ENCODE measurements around the gene IMP3.

IMP3 gene

DNA sequence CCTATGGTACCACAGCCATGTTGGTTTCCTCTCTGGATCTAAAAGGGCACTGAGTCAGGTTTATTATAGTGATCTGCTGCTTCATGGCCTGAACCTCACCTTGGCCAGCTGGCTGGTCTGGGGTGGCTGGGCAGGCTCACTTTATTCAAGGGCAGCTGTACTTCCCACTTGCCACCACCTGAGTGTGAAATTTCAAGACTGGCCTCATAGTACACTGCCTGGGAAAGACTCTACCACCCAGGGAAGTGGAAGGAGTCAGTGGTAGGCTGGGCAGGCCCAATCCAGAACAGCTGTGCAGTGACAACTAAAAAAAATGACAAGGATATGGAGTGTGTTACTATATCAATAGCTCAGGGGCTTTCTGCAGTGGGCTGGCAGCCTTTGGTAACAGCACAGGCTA, 23.3 kb downstream of the IMP3 start:
- DNase-seq: no peak

DNA sequence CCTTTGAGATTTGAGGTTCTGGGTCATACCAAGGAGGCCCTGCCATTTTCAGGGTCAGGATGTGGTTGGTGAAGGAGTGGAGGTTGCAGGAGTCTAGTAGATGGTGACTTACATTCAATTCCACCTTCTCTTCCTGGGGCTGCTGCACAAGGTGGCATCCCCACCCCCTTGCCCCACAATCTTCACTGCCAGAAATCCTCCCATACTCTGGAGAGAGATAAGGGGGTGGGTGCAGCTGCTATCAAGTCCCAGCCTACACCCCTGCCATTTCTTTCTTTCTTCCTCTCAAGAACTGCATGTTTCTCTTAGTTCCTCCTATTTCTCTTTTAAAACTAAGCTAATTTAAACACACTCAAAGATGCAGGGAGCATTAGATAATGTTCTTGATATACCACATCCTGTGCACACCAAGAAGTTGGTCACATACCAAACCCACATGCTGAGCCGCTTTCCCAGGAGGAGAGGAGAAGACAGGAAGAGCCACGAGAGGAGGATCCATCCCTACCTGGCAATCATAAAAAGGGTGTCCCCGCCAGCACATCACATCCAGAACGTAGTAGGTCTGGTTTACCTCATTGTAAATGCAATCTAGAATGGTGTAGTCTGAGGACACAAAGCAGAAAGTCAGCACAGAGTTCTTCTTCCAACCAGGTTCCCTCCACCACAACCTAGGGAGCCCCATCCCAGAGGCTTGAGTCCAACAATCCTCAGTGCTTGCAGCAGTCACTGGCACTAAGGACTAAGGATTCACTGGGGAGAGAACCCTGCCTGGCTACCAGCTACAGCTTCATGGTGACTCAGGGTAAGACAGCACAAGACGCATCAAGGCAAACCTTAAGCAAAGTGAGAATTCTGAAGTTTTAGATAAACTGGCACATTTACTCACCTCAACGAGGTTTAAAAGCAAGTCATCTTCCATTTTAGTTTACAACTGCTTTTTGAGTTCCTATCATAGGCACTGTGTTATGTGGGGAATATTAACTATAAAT, 33.0 kb downstream of the IMP3 start:
- DNase-seq: no peak

DNA sequence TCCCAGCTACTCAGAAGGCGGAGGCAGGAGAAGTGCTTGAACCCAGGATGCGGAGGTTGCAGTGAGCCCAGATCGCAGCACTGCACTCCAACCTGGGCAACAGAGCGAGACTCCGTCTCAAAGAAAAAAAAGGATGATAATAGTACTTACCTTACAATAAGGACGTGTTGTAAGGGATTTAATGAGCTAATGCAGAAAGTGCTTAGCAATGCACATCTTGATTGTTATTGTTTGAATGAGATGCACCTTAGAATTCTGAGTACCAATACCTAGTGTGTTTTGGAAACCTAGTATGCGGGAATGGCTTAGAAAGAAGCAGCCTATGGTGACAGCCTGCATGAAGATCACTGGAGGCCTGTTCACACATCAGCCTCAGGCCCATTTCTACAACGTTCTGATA, 34.0 kb downstream of the IMP3 start:
- no peak for DNase-seq

DNA sequence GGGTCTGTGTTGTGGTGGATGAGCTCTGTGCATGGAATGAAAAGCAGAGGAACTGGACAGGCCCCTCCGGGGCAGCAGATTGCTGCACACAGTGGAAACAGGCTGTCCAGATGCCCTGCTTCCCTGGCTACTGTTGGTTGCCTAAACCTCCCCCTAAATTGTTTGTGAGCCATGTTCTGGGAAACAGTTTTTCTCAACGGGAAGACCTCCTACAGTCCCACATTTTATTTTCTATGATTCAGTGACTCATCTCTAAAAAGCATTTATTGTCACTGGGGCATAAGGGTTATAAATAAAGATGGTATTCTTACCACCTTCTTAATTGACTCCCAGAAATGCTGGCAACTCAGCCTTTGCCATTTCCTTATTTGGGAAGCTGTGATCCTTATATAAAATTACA, 40.6 kb downstream of the IMP3 start:
- DNase-seq: no peak

DNA sequence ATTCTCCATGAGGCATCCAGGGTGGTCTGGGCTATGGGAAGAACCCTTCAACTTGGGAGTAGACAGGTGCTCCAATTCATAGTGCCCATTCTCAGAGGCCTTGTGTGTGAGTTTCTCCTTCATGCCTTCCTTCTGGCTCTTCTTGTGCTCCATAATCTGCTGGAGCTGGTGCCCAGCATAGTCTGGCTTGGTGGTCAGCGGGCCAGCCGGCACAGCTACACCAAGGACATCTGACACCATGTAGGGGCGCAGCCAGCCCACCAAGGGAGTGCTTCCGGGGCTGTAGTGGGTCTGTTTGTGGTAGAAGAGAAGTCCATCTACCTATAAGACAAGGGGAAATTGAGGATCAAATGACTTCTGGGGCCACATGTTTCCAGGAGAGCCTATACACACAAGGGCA, 41.7 kb downstream of the IMP3 start:
- DNase-seq: no peak

DNA sequence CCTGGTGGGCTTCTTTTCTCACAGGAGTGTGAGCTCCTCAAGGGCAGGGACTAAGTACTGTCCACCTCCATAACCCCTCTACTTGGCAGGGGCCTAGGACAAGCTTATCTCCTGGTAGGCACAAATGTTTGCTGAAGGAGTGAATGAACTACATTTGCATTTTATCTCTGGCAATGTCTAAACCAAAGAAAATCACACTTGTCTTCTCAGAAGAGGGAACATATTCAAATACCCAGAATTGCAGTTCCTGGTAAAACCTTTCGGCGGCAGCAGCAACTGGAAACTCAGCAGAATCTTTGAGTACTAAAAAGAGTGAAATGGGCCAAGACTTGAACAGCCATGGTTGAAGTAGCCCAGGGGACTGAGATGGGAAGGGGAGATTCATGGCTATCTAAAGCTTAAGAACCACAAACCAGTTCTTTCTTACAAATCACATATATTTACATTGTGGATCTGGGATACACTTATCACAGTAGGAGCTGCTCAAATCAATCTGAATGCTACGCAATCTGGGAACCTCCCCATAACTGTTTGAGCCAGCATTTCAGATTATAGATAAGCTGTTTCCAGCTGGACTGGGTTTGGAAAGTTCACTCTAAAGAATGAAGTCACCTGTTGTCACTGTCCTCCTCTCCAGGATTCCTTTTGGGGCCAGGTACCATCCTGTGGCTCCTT, 42.2 kb downstream of the IMP3 start:
- DNase-seq: no peak

DNA sequence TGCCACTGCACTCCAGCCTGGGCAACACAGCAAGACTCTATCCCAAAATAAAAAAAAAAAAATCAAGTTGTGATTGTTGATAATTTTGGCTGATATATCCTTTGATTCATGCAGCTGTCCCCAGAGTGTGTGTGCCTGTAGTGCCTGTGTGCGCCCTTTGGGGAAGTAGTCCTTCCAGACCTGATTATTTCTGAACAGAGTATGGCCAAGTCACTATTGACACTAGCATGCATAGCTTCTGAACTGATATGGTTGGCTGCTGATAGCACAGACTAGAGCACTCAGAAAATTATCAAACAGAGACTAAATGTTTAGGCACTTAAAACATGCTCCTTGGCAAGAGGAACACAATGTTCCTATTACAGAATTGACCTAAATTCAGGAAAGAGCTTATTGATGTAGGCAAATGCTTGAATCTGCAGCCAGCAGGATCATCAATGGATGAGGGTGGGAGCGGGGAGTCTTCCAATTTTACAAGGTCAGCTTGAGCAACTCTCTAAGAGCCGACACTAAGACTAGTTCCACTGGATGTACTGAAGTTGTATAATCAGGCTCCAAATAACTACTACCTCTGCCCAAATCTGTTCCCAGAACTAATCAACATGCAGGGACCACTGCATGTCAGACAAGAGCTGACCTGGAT, 43.2 kb downstream of the IMP3 start:
- DNase-seq: no peak

DNA sequence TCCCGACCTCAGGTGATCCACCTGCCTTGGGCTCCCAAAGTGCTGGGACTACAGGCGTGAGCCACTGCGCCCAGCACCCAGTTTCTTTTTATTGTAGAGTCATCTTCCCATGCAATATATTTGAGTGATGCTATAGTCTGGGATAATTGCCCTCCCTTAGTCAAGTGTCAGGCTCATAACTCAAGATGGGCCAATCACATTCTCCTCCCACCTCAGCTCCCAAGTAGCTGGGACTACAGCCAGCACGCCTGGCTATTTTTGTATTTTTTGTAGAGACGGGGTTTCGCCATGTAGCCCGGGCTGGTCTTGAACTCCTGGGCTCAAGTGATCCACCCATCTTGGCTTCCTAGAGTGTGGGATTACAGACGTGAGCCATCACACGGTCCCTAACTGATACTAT, 45.7 kb downstream of the IMP3 start:
- DNase-seq: no peak

DNA sequence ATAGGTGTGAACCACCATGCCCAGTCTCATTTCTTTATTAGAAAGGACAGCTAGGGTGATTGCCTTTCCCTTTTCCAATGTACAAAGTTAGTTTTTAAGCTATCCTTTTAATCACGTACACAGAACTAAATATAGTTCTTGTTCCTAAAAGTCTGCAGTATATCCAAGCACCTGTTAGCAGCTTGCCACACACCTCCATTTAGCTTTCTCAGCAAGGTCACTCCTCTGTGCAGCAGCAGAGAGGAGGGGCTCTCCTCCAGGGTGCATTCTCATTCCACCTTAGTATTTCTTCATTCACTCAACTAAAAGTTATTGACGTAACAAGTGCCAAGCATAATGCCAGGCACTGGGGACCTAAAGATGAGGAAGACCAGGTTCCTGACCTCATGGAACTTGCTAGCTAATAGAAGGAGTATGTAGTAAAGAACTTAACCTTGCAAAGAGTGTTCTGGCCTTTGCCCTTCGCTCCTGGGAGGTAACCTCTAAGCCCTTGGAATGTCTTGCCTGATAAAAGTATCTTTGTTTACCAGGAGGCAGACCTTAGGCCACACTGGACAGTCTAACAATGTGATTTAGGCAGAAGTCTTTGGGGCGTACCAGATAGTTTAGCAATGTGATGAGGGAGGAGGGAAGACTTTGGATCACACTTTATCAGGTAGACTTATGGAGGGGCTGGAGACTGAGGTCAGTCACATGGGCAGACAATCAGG, 48.2 kb downstream of the IMP3 start:
- DNase-seq: no peak

DNA sequence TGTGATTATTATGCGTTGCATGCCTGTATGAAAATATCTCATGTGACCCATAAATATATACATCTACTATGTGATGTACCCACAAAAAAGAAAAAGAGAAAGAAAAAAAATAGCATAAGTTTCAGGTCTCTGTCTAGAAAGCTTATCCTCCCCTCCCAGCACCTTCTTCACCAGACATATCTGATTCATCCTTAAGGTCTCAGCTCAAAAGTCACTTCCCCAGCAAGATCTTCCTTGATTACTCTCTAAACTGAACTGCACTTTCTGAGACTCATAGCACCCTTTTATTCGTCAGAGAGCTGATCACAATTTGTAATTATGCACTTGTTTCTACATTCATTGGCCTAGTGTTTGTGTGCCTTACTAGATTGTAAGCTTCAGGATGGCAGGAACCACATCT, 49.8 kb downstream of the IMP3 start:
- no peak for DNase-seq

All from SHP77 (cell line).